ENCODE data around the gene HOXB2.
"Not testable (repeated sequence)": the region's sequence is repeated elsewhere in the genome, so short reads cannot be mapped to it uniquely, and the experiment has no call there.

Gene HOXB2

GRCh38 chr17:48539177-48539576 is 5.7 kb downstream of the HOXB2 start:
- no peak for DNase-seq

- no peak for DNase-seq
Observed at GRCh38 chr17:48537316-48537715, 7.6 kb downstream of the HOXB2 start.

GRCh38 chr17:48535793-48536559 is 8.9 kb downstream of the HOXB2 start:
- not testable (repeated sequence) for DNase-seq

GRCh38 chr17:48532261-48532660 is 12.6 kb downstream of the HOXB2 start:
- DNase-seq, result no peak

GRCh38 chr17:48530887-48531272 is 14.0 kb downstream of the HOXB2 start, which contains the start of gene HOXB1:
Gene HOXB1, minus strand, starts transcription at chr17:48531011. Its CDS starts 107 bp downstream, at chr17:48530904.
- no peak for DNase-seq

- DNase-seq, result no peak
Observed at GRCh38 chr17:48530208-48530886, 14.6 kb downstream of the HOXB2 start.

GRCh38 chr17:48529683-48530009 is 15.3 kb downstream of the HOXB2 start:
- no peak for DNase-seq

- no peak for DNase-seq
Observed at GRCh38 chr17:48528936-48529682, 15.8 kb downstream of the HOXB2 start.

GRCh38 chr17:48528153-48528935 is 16.6 kb downstream of the HOXB2 start:
- no peak for DNase-seq

- DNase-seq, result no peak
Observed at GRCh38 chr17:48527547-48527932, 17.4 kb downstream of the HOXB2 start.

GRCh38 chr17:48526608-48527546 is 18.0 kb downstream of the HOXB2 start:
- no peak for DNase-seq

- DNase-seq, result no peak
Observed at GRCh38 chr17:48523010-48523409, 21.9 kb downstream of the HOXB2 start.

- no peak for DNase-seq
Observed at GRCh38 chr17:48522031-48522653, 22.8 kb downstream of the HOXB2 start.

- no peak for DNase-seq
Observed at GRCh38 chr17:48520631-48521079, 24.3 kb downstream of the HOXB2 start.

GRCh38 chr17:48519427-48519826 is 25.5 kb downstream of the HOXB2 start:
- DNase-seq, result no peak

- DNase-seq, result no peak
Observed at GRCh38 chr17:48517478-48517877, 27.4 kb downstream of the HOXB2 start.

- no peak for DNase-seq
Observed at GRCh38 chr17:48515925-48516900, 28.7 kb downstream of the HOXB2 start.

- DNase-seq, result no peak
Observed at GRCh38 chr17:48514477-48514876, 30.4 kb downstream of the HOXB2 start.

GRCh38 chr17:48513666-48514455 is 31.0 kb downstream of the HOXB2 start:
- DNase-seq, result no peak
